Neural cell (in vitro differentiated cells): ENCODE measurements around the gene EIF2A. TPM values are rescaled to one million over a fixed set of nuclear protein-coding genes. Genes with fewer than 3 reads are reported as not detected.
A peak's percentile ranks its signal among the peaks of the same experiment; 100 is the strongest.

Experiments
- H2AFZ ChIP-seq: fragments of 200-600, 300-800 bp; sonication (generic), shearing (Covaris generic); 2 replicates; pipeline ENCODE4 v1.6.0; 2014; ENCODE audit warnings: low read depth, mild to moderate bottlenecking, antibody characterized with exemption, low read length, moderate library complexity
- H3F3A ChIP-seq: fragments of 200-600 bp; shearing (Covaris generic); 2 replicates; pipeline ENCODE4 v1.6.1; 2016; ENCODE audit warnings: mild to moderate bottlenecking, moderate library complexity, mixed read lengths, antibody characterized with exemption, low read length; ENCODE audit not compliant: insufficient read depth, poor library complexity, severe bottlenecking
- H3K27ac ChIP-seq: fragments of 200-600, 300-800 bp; sonication (generic), shearing (Covaris generic); 2 replicates; pipeline ENCODE4 v1.5.1; 2014; ENCODE audit warnings: mild to moderate bottlenecking, low read length, moderate library complexity
- H3K27me3 ChIP-seq: fragments of 300-800, 200-600 bp; sonication (generic), shearing (Covaris generic); 2 replicates; pipeline ENCODE4 v1.6.0; 2014; ENCODE audit warnings: mild to moderate bottlenecking, low read depth, low read length, moderate library complexity; ENCODE audit not compliant: insufficient read depth
- H3K36me3 ChIP-seq: fragments of 300-800, 200-600 bp; sonication (generic), shearing (Covaris generic); 2 replicates; pipeline ENCODE4 v1.5.1; 2014; ENCODE audit warnings: mild to moderate bottlenecking, antibody characterized with exemption, low read length, moderate library complexity; ENCODE audit not compliant: insufficient read depth
- H3K4me2 ChIP-seq: fragments of 300-800, 200-600 bp; sonication (generic), shearing (Covaris generic); 2 replicates; pipeline ENCODE4 v1.6.0; 2014; ENCODE audit warnings: mild to moderate bottlenecking, low read length
- H3K4me3 ChIP-seq: fragments of 300-800, 200-600 bp; sonication (generic), shearing (Covaris generic); 2 replicates; pipeline ENCODE4 v1.5.1; 2014; ENCODE audit warnings: mild to moderate bottlenecking, low read length, moderate library complexity
- H3K79me2 ChIP-seq: fragments of 200-600 bp; shearing (Covaris generic); replicated peaks from 2 replicates; pipeline ENCODE4 v1.6.0; 2014; ENCODE audit warnings: mild to moderate bottlenecking, low read length, moderate library complexity; ENCODE audit not compliant: insufficient read depth
- H3K9ac ChIP-seq: fragments of 300-800, 200-600 bp; sonication (generic), shearing (Covaris generic); 2 replicates; pipeline ENCODE4 v1.6.1; 2016; ENCODE audit warnings: mild to moderate bottlenecking, low read length, mixed read lengths
- H3K9me2 ChIP-seq: fragments of 200-600 bp; shearing (Covaris generic); 2 replicates; pipeline ENCODE4 v1.6.1; 2016; ENCODE audit warnings: mild to moderate bottlenecking, low read length, mixed read lengths; ENCODE audit not compliant: insufficient read depth
- H3K9me3 ChIP-seq: fragments of 200-600, 300-800 bp; sonication (generic), shearing (Covaris generic); 2 replicates; pipeline ENCODE4 v1.6.1; 2016; ENCODE audit warnings: mild to moderate bottlenecking, mixed run types, low read length, moderate library complexity, mixed read lengths
- H4K20me1 ChIP-seq: fragments of 200-600 bp; shearing (Covaris generic); 2 replicates; pipeline ENCODE4 v1.6.1; 2016; ENCODE audit warnings: mild to moderate bottlenecking, mixed run types; ENCODE audit not compliant: insufficient read depth
- EP300 ChIP-seq: fragments of 450-650 bp; conservative IDR thresholded peaks from 2 replicates; pipeline ENCODE4 v1.6.1; 2014; ENCODE audit warnings: antibody characterized with exemption, mild to moderate bottlenecking, moderate library complexity; ENCODE audit not compliant: poor library complexity, severe bottlenecking
- EZH2 ChIP-seq: fragments of 200-600, 300-800 bp; shearing (Covaris generic), sonication (generic); IDR thresholded peaks from 2 replicates; pipeline ENCODE4 v1.6.1; 2014; ENCODE audit warnings: antibody characterized with exemption, low read length, borderline replicate concordance, mild to moderate bottlenecking; ENCODE audit not compliant: insufficient read depth, poor library complexity, severe bottlenecking
- MXI1 ChIP-seq: fragments of 450-650 bp; conservative IDR thresholded peaks from 2 replicates; pipeline ENCODE4 v1.6.1; 2014; ENCODE audit warnings: antibody characterized with exemption, mild to moderate bottlenecking; ENCODE audit not compliant: poor library complexity, severe bottlenecking
- POLR2AphosphoS5 ChIP-seq: IDR thresholded peaks from 2 replicates; pipeline ENCODE4 v1.6.1; 2012
- RAD21 ChIP-seq: fragments of 450-650 bp; conservative IDR thresholded peaks from 2 replicates; pipeline ENCODE4 v1.6.1; 2014; ENCODE audit warnings: antibody characterized with exemption, mild to moderate bottlenecking, moderate library complexity
- SMC3 ChIP-seq: fragments of 450-650 bp; conservative IDR thresholded peaks from 2 replicates; pipeline ENCODE4 v1.6.1; 2014; ENCODE audit warnings: antibody characterized with exemption, mild to moderate bottlenecking, moderate library complexity; ENCODE audit not compliant: poor library complexity
- TAF1 ChIP-seq: IDR thresholded peaks from 2 replicates; pipeline ENCODE4 v1.6.1; 2012; ENCODE audit warnings: low read depth
- polyA plus RNA-seq: library from polyadenylated mRNA; depleted of rRNA; stranded (reverse); fragments of >200 nt; gene quantifications from 2 replicates; pipeline ENCODE4 v1.2.3, GENCODE V29; 2014
- TF ChIP-seq, protein P1 (sequence below): fragments of 450-650 bp; IDR thresholded peaks from 2 replicates; pipeline ENCODE4 v1.5.1; 2014; ENCODE audit warnings: antibody characterized with exemption, mild to moderate bottlenecking, moderate library complexity; ENCODE audit not compliant: poor library complexity, severe bottlenecking
- TF ChIP-seq, protein P2 (sequence below): IDR thresholded peaks from 2 replicates; pipeline ENCODE4 v1.6.1; 2012; ENCODE audit warnings: borderline replicate concordance

The EIF2A gene
- polyA plus RNA-seq, 1 donor from 2014 or later = 82.6 TPM

DNA sequence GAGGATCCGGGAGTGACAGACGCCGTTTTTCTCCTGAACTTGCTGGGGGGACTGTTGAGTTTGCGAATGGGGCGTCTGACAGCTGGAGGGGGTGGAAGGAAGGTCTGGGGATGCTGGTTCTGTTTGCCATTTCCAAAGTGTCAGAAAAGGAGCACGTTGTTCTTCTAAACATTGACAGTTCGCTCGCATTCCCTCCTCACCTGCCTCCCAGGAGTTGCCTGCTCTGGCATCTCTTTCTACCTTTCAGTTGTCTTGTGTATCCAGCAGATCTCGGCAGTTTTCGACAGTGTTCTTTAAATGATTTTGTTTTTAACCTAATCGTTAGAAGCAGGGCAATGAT lies 57.4 kb downstream of the EIF2A start:
- Histone ChIP-seq H3K9me2 (no peaks in the 10 kb centered on the region), H3K4me2 (peak overlapping the region; percentile 71), H3F3A (peaks cover 3% of the 10 kb centered on the region), H3K79me2 (peaks cover 52% of the 10 kb centered on the region), H3K9ac (peak overlapping the region; percentile 93), H3K36me3 (no peaks in the 10 kb centered on the region), H3K27ac (peak overlapping the region; percentile 92), H4K20me1 (no peaks in the 10 kb centered on the region), H3K4me3 (peak overlapping the region; percentile 97), H3K9me3 (no peaks in the 10 kb centered on the region), H3K27me3 (no peaks in the 10 kb centered on the region), H2AFZ (peak overlapping the region; percentile 70)
- TF ChIP-seq EZH2 (no peak), EP300 (no peak), RAD21 (no peak)
- TF ChIP-seq, protein P1, sequence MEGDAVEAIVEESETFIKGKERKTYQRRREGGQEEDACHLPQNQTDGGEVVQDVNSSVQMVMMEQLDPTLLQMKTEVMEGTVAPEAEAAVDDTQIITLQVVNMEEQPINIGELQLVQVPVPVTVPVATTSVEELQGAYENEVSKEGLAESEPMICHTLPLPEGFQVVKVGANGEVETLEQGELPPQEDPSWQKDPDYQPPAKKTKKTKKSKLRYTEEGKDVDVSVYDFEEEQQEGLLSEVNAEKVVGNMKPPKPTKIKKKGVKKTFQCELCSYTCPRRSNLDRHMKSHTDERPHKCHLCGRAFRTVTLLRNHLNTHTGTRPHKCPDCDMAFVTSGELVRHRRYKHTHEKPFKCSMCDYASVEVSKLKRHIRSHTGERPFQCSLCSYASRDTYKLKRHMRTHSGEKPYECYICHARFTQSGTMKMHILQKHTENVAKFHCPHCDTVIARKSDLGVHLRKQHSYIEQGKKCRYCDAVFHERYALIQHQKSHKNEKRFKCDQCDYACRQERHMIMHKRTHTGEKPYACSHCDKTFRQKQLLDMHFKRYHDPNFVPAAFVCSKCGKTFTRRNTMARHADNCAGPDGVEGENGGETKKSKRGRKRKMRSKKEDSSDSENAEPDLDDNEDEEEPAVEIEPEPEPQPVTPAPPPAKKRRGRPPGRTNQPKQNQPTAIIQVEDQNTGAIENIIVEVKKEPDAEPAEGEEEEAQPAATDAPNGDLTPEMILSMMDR = no peak

DNA sequence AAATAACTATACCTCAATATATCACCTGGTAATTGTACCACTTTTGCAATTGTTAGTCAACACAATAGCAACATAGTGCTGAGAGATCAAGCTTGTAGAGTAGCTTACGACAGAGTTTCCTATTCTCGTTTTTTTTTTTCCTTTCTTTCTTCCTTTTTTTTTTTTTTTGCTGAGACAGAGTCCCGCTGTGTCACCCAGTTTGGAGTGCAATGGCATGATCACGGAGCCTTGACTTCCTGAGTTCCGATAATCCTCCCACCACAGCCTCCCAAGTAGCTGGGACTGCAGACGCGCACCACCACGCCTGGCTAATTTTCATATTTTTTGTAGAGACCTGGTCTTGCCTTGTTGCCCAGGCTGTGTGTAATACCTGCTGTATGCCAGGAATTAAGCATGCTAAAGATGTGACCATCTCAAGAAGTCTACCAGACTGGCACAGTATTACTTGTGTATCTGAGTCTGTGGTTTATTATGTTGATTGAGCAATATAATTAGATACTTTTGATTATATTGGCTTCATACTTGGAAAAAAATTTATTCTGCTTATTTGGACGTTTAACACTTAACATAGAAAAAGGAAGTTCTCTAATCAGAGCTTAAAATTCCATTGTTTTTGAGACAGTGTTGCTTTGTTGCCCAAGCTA lies 59.5 kb downstream of the EIF2A start:
- H2AFZ ChIP-seq = no peak overlapping the region
- no peaks in the 10 kb centered on the region for H3K36me3 ChIP-seq
- peaks cover 74% of the 10 kb centered on the region for H3K79me2 ChIP-seq
- H3K9me3 ChIP-seq = no peaks in the 10 kb centered on the region
- peaks cover 3% of the 10 kb centered on the region for H3F3A ChIP-seq
- H3K9ac ChIP-seq = no peak overlapping the region
- H3K9me2 ChIP-seq = no peaks in the 10 kb centered on the region
- H3K4me2 ChIP-seq = no peak overlapping the region
- H4K20me1 ChIP-seq = no peaks in the 10 kb centered on the region
- TF ChIP-seq EP300 (no peak), POLR2AphosphoS5 (no peak), SMC3 (no peak)
- TF ChIP-seq, protein P1 = no peak
- peak overlapping the region; percentile 97 for H3K4me3 ChIP-seq
- no peak overlapping the region for H3K27ac ChIP-seq
- H3K27me3 ChIP-seq = no peaks in the 10 kb centered on the region

DNA sequence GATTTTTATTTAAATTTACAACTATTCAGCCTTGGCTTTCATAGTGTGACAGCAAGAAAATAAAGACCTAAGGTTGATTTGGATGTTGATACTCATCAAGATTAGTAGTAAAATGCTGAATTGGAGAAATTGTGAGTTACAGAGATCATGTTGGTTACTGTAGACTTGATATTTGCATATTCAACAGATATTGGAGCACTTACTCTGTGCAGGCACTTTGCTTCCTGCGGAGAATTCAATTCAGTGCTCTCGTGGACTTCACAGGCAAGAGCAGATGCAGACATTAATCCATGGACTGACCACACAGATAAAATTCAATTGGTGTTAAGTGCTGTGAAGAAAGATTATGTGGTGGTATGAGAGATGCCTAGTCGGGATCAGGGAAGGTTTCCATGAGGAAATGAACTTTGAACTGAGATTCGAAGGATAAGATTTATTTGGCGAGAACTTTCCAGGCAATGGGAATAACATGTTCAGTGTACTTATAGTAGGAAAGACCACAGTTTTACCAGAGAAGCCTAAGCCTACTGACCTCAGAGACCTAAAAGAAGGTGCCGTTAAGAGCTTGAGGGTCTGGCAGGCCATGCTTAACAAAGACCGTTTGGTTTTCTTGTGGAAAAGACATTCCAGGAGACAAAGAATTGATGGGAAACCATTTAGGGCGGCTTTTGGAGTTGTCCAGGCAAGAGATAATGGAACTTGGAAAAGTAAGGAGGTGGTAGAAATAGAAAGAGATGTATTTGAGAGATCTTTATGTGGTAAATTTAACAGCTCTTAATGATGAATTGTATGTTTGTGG lies 60.9 kb downstream of the EIF2A start:
- Histone ChIP-seq H3K9ac (no peak overlapping the region), H3K9me2 (no peaks in the 10 kb centered on the region), H3K27ac (no peak overlapping the region), H3F3A (peaks cover 3% of the 10 kb centered on the region), H3K27me3 (no peaks in the 10 kb centered on the region), H3K36me3 (no peaks in the 10 kb centered on the region), H4K20me1 (no peaks in the 10 kb centered on the region), H3K9me3 (no peaks in the 10 kb centered on the region), H3K4me3 (no peak overlapping the region), H2AFZ (no peak overlapping the region), H3K79me2 (peaks cover 83% of the 10 kb centered on the region), H3K4me2 (no peak overlapping the region)
- no peak for TF ChIP-seq MXI1
- no peak for TF ChIP-seq RAD21
- TF ChIP-seq, protein P1 = no peak
- no peak for TF ChIP-seq TAF1
- TF ChIP-seq, protein P2, sequence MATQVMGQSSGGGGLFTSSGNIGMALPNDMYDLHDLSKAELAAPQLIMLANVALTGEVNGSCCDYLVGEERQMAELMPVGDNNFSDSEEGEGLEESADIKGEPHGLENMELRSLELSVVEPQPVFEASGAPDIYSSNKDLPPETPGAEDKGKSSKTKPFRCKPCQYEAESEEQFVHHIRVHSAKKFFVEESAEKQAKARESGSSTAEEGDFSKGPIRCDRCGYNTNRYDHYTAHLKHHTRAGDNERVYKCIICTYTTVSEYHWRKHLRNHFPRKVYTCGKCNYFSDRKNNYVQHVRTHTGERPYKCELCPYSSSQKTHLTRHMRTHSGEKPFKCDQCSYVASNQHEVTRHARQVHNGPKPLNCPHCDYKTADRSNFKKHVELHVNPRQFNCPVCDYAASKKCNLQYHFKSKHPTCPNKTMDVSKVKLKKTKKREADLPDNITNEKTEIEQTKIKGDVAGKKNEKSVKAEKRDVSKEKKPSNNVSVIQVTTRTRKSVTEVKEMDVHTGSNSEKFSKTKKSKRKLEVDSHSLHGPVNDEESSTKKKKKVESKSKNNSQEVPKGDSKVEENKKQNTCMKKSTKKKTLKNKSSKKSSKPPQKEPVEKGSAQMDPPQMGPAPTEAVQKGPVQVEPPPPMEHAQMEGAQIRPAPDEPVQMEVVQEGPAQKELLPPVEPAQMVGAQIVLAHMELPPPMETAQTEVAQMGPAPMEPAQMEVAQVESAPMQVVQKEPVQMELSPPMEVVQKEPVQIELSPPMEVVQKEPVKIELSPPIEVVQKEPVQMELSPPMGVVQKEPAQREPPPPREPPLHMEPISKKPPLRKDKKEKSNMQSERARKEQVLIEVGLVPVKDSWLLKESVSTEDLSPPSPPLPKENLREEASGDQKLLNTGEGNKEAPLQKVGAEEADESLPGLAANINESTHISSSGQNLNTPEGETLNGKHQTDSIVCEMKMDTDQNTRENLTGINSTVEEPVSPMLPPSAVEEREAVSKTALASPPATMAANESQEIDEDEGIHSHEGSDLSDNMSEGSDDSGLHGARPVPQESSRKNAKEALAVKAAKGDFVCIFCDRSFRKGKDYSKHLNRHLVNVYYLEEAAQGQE = no peak
- TF ChIP-seq EP300 = no peak
- TF ChIP-seq POLR2AphosphoS5 = no peak
- TF ChIP-seq EZH2 = no peak
